SW480 (cell line): Measurements from ENCODE around the gene ATXN1.

ENCODE experiments used
- DNase-seq: peaks from one replicate; pipeline ENCODE4 v3.0.0-alpha.2; 2016; ENCODE audit warnings: low spot score

The ATXN1 gene

DNA sequence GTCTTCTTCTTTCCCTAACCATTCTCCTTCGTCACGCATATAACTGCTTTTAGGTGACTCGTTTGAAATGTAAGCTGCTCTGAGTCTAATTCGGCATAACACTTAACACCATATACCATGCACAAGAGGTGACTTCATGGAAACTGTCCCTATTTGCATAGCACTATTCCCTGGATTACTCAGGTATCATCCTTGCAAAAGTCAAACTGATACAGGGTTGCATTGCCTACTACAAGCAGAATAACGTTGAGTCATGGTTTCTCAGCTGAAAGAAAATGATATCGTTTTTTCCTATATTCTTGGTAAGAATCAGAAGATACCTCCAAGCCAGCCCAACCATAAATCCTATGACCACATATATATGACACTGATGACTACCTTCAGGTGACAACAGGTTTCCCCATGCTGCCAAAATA is 227.5 kb downstream of the ATXN1 start:
- DNase-seq: no peak

DNA sequence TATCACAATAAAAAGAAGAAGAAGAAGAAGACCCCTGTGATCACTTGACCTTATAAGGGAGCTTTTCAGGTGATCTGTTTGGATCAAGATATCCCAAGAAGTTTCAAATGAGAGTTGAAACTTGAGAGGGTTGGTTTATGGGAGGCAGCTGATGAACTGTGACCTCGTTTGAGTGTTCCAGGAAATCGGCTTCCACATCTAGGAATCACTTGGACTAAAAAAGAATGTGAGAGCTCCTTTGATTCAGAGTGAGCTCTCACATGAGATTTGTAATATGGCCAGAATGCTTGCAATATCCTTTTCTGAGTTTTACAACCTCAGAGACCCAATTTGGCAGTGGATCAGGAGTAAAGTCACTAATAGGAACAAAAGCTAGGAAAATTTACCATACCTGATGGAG is 228.1 kb downstream of the ATXN1 start:
- DNase-seq: no peak

DNA sequence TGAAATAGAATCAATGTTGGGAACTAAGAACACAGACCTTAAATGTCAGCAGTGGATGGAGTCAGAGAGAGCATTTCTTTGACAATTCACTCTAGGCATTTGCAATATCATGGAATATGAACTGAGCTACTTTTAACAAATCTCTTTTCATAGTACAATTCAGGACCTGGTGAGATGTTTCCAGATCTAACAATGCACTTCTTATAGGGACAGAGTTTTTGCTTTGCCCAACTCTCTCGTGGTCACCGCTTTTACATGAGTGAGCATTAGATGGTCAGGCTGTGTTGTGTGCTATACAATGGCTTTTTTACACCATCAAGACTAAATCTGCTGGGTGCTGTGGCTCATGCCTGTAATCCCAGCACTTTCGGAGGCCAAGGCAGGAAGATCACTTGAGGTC is 233.6 kb downstream of the ATXN1 start:
- no peak for DNase-seq

DNA sequence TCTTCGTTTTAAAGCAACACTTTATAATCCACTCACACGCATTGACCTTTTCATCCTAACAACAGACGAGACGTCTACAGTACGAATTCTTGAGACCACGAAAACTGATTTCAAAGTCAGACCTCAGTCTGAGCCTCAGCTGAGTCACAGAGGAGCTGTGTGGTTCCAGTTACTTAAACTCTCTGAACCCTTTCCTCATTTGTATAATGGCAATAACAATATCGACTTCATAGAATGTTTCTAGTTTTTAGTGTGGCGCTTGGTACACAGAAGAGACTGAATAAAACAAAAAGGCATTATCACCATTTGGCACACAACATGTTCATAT is 236.9 kb downstream of the ATXN1 start:
- no peak for DNase-seq

DNA sequence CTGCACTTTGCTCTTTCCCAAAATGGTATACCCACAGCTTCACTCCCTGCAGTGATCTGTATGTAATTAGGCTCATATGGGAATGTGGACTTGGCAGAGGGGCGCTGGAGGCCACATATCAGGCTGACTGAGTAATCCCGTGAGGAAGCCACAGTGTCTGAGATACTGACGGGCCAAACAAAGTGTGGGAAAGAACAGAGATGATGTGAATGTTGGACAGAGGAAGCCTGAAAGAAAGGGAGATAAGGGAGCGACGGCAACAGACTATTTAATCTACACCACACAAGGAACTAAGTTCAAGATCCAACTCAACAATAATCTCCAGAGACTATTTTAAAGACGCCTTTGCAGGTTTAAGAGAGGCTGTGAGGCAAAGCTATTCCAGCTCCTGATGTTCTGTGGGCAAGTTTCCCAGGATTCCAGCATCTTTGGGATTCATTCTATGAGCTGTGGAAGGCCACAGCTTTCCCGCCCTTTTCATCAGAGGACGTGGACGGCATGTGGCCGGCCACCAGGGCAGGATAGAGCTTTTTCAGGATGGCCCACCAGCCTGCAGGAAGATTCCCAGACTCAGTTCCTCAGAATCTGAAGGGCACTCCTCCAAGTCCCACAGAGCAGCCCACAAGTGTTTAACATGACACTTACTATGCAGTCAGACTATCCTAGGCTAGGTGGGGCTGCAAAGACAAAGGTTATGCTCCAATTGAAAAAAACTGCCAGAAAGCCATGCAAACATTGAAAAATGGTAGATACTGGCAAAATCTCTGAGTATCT is 237.5 kb downstream of the ATXN1 start:
- no peak for DNase-seq

DNA sequence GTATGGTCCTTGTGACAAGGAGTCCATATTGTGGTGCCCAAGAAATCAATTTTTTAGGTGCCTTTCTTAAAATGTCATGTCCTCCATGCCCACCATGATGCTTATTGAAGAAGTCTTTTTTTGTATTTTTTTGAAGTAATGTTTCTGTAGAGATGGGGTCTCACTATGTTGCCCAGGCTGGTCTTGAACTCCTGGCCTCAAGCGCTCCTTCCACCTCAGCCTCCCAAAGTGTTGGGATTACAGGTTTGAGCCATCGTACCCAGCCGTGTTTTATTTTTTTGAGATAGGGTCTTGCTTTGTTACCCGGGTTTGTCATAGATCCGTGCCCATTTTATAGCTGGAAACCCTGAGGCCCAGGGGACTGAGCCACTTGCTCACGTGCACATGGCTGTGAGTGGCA is 238.3 kb downstream of the ATXN1 start:
- DNase-seq: no peak

DNA sequence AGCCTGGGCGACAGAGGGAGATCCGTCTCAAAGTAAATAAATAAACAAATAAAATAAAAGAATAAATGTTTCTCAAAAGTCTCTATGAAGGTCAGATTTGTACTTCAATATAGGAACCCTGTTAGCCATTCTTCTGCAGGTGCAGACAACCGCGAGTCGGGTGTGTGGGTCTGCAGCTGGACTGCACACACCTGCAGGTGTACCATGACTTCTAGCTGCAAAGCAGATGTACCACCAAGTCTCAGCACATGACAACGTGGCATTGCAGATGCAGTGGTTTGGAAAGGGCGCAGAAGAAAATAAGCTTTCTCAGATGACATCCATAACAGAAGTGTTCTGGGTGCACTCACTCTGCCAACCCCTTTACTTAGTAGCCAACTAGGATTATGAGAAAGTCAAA is 239.7 kb downstream of the ATXN1 start:
- DNase-seq: no peak

DNA sequence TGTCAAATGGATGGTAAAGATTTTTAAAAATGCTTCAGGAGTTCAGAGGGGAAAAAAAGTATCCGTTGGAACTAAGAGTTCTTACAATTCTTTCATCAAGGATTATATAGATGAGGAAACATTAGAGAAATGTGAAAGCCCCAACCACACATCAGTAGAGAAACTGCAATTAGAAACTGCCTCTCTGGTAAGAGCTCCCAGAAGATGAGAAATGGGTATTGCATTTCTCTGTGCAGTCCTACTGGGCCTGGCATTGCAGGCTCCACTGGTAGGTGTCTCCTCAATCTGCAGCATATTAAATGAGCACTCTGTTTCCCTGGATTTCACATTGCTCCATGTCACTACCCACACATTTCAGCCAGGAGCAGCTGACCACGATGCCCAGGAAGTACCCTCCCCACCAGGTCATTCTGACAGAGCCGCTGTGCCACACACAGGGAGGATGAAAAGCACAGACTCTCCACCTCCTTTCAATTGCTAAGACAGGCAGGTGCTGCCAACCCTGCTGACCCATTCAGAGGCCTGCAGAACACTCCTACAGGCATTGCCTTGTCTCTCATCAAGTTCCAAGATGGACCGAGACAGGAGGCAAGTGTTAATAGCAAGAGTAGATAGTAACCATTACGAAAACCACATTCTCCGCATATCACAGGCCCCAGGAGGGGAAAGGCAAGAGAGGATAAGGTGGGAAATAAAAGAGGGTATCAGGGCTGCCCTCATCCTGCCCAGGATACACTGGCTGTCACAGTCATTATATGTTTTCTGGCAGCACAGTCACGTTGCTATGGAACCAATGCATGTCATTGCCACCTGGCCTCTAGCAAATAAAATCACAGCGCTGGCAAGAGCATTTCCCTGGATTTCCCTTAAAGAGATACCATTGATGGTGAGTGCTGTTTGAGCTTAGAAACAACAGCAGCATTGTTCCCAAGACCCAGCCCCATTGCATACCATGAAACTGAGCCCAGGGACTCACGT is 241.7 kb downstream of the ATXN1 start:
- DNase-seq: peak; percentile 86

DNA sequence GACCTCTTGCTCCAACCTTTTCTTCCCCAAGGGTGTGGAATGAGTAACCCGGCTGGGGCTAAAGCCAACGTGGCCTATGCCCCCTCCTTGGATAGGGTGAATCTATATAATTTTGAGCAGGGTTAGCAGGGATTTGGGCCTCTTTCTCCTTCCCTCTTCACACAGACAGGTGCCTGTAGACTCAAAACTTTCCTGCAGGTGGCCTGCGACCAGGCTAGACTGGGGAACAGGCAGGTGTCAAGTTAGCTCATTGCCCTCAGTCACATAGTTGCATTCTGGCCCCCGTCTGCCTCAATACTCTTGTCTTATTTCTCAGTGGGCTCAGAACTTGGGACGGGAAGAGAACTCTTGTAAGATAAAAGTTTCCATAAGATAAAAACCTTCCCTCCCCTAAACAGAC is 243.0 kb downstream of the ATXN1 start:
- no peak for DNase-seq

DNA sequence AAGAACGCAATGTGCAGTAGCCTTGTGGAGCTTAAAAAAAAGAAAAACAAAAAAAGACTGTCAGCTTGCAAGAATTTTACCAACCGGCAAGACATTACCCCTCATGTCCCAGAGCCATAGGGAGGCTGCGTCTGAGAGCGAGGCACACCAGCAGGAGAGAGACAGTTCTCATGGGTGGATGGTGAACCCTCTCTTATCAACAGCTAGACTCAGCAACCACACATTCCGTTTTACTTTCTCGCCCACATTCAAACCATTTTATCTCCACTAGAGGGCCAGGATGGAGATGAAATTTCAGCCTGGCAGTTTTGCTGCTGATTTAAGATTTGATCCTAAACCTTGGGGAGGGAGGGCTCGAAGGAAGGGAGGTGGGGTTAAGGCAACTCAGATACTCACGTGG is 247.0 kb downstream of the ATXN1 start:
- peak; percentile 39 for DNase-seq

DNA sequence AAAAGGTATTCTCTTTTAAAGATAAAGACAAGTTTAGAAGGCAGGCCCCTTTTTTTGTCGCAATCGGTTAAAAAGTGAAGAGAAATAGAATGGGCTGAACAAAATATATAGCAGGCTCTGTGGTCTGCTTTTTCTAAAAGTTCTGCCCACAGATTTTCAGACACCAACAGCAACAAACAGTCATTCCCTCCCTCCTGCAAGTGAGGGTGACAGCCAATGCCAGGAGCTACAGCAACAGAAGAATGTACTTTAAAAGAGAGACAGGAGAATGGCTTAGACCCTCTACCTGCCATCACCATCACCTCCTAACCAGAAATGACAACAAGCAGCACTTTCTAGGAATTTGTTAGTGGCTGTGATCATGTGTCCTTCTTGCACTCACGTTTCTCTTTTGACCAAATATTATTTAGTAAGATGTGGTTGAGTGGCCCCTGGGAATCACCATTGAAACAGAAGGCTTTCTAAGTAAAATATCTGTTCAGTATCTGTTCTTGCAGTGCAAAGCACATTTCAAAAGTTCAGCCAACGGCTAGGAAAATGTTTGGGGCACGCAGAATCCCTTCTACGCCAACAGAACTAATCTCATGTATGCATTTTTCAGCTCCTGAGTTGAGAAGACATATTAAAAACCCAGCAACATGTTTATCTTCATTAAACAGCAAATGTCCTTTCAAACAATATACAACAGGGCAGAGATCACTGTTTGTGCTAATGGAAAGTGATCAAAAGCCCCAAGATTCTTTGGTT is 248.5 kb downstream of the ATXN1 start:
- DNase-seq: no peak

DNA sequence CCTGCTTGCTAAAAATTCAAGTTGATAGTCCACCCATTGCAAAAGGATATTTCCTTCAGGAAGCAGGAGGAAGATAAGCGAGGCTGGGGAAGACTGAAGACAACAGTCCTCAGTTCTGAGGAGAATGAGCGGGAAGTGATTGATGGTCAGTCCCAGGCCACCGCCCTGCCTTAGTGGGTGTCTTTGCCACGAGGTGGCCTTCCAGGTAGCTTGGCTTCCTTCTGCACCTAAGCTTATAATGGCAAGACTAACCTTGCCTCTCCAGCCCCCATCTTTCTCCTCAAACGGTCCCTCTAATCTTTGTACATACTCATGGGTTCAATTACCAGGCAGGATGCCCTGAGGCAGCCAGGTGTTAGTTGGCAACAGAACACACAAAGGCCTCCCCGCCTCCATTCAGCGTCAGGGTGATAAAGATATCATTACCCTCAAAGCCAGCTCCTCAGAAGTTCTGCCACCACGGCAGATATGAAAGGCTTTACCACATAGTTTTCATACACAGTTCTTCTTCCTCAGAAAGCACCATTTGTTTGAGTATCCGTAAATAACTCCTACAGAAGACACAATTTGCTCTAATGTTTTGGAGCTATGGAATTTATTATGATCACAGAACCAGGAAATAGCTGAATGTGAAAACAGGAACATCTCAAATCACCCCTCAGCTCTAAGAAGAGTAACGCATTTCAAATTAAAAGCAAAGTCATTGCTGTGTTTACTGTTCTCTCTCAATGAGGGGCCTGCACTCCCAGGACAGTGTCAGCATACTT is 249.4 kb downstream of the ATXN1 start:
- peak; percentile 69 for DNase-seq

DNA sequence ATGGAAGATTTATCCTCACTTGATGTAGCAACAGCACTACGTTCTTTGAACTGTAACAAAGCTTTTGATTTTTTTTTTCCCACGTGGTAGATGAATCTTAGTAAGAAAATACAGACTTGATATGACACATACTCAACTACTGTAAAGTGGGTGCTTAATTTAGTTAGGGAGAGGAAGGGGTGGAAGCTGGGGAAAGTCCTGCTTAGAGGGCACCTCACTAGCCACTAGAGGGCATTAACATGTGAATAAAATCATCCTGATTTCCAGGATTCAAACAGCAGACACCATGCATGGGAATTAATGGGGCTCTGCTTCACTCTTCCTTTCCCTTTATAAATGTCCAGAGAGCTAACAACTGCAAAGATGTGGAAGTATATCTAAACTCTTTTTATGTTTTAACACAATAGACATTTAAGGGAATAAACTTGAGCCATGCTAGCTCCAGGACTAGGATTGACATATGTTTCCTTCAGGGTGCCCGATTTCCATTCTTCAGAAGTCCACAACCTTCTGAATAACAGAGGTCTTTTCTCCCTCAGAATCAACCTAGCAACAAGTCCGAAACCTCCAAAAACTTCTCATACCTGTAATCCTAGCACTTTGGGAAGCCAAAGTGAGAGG is 250.1 kb downstream of the ATXN1 start:
- peak; percentile 46 for DNase-seq

DNA sequence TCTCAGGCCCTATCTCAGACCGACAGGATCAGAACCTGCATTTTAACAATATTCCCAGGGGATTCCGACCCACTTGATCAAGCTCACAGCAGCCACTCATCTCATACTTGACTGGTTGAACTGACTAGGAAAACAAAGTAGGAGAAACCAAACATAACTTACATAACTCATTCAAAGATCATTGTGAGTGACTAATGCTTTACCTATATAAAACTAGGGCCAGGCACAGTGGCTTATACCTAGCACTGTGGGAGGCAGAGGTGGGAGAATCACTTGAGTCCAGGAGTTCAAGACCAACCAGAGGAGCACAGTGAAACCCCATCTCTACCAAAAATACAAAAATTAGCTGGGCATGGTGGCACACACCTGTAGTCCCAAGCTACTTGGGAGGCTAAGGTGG is 251.0 kb downstream of the ATXN1 start:
- no peak for DNase-seq

DNA sequence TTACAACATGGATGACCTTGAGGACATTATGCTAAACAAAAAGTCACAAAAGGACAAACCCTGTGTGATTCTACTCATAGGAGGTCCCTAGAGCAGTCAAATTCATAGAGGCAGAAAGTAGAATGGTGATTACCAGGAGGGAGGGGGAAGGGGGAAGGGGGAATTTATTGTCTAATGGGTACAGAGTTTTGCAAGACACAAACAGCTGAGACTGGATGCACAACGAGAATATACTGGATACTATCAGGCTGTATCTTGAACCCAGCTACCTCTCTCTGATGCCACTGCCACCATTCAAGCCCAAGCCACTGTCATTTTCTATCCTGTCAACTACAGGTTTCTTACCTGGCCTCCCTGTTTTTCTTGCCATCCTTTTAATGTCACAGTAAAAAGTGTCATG is 252.3 kb downstream of the ATXN1 start:
- no peak for DNase-seq

DNA sequence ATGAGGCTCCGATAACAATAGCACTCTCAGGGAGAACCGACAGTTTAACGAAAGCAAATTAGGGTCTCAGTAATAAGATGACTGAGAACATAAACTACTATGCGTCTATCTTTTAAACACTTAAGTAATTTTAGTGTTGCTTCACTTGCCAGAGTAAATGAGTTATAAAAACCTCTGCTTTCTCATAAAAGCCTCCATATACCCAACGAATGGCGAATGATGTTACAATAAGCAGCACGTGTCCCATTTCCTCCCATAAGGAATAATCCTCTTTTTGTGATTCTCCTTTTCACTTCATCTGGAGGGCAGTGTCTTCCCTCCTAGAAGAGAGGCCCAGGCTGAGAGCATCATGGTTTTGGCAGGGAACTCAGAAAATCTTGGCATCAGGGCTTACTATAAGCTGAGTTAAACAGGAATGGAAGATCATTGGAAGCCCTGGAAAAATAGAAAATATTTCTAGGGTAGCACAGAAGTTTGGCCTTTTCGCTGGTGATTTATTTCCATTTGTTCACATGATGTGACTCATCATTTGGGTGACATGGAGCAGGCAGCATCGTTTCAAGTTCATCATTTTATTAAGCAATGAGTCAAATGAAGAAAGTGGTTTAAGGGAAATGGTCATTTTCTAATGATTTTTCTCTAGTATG is 255.4 kb downstream of the ATXN1 start:
- no peak for DNase-seq

DNA sequence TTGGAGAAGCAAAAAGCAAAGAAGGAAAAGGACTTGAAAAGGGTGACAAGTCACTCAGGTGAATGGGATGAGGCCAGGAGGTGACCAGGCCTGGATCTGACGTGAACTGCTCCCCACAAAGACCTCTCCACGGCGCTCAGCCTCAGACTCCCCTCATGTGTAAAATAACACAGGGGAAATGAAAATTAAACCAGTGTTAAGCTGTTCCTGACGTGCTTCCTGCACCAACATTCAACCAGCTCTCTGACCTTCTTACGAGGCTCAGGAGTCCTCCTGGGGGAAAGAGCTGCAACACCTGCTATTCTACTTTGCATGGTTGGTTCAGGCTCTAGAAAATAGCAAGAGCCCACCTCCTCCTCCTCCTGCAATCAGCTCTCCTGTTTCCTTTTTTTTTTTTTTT is 256.7 kb downstream of the ATXN1 start:
- DNase-seq: no peak

DNA sequence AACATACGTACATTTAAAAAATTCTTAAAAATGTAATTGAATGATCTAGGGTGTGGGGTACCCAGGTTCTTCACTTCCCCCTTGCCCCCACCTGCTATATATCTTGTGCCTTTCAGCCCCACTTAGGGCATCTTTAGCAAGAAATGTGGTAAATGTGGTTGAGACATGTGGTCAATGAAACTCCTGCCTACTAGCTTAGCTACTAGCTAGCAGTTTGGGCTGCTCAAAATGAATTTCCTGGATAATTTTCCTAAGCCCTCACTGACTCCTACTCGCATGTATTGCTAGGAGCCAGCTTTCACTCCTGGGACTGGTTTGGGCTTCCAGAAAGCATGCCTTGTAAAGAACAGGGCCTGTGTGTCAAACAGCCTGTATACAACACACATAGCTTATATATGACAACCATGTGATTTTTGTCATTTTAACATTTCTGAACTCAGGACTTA is 257.3 kb downstream of the ATXN1 start:
- no peak for DNase-seq

DNA sequence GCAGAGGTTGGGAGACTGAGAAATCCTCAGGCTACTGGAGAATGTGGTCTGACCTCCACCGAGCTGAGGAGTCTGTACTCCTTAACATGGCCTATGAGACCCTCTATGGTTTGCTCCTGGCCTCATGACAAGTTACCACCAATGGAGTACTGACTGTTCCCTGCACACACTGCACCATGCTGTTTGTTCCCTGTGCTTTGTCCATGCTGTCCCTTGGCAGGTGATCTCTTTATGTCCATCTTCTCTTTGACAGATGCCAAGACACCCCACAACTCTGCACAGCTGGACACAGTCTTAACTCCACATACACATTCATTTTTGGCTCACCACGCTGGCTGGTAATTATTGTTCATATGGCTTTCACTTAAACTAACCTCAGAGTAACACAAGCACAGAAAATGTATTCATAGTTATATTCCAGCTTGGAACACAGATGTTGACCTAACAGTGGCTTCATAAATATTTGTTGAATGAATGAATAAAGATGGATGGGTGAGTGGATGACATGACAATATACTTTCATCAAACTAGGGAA is 258.0 kb downstream of the ATXN1 start:
- no peak for DNase-seq

DNA sequence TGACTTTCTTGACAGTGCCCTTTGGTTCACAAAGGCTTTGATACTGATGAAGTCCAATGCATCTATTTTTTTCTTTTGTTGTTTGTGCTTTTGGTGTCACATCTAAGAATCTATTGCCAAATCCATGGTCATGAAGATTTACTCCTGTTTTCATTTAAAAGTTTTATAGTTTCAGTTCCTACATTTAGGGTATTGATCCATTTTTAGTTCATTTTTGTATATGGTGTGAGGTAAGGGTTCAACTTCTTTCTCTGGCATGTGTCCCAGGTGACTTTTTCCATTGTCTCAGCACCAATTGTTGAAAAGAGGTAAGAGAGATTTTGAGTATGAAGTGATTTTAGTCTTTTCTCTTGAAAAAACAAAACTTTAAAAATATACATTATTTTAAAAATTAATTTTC is 262.3 kb downstream of the ATXN1 start:
- no peak for DNase-seq

DNA sequence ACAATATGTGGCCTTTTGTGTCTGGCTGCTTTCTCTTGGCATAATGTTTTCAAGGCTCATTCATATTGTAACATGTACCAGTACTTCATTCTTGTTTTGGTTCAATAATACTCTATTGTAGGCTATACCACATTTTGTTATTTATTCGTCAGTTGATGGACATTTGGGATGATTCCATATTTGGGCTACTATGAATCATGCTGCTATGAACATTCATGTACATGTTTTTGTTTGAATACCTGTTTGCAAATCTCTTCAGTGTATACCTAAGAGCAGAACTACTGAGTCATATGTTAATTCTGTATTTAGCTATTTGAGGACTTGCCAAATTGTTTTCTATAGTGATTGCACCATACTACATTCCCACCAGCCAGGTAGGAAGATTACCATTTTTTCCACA is 263.0 kb downstream of the ATXN1 start:
- DNase-seq: no peak
